NCI-H1048 (cell line): ENCODE results near the gene TMED5.
"Not testable (repeated sequence)": the region's sequence is repeated elsewhere in the genome, so short reads cannot be mapped to it uniquely, and the experiment has no call there.

Experiments
- DNase-seq: peaks from one replicate; lab custom pipeline; 2025; lab: John Stamatoyannopoulos, UW

The TMED5 gene

GRCh38 chr1:93171549-93172034 is 8.6 kb downstream of the TMED5 start:
- DNase-seq: no peak

GRCh38 chr1:93170141-93170678 is 10.0 kb downstream of the TMED5 start:
- DNase-seq: not testable (repeated sequence)

DNA sequence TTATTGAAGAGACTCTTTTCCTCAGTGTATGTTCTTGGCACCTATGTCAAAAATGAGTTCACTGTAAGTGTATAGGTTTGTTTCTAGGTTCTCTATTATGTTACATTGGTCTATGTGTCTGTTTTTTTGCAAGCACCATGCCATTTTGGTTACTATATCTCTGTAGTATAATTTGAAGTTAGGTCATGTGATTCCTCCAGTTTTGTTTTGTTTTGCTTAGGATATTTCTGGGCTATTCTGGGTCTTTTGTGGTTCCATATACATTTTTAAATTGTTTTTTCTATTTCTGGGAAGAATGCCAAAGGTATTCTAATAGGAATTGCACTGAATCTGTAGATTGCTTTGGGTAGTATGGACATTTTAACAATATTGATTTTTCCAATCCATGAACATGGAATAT is 13.2 kb downstream of the TMED5 start:
- no peak for DNase-seq

GRCh38 chr1:93165895-93166294 is 14.3 kb downstream of the TMED5 start:
- DNase-seq: not testable (repeated sequence)

- DNase-seq: no peak
Measured at GRCh38 chr1:93164816-93165215, 15.4 kb downstream of the TMED5 start.

- not testable (repeated sequence) for DNase-seq
Measured at GRCh38 chr1:93163314-93163713, 16.9 kb downstream of the TMED5 start.

DNA sequence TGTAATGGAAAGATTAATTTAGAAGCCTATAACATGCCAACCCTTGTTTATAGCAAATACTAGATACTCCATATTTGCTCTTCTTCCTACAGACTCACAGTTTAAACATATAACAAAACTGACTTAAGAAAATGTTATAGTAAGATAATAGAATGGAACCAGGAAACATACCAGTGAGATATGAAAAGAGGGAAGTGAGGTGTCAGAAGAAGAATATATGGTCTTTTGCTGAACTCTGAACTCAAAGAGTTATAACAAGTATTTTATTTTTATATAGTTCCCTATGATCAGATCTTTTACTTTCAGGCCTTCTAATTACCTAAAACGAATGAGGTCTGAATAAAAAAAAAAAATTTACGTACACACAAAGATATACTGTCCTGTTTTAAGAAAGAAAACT is 20.9 kb downstream of the TMED5 start:
- DNase-seq: no peak

DNA sequence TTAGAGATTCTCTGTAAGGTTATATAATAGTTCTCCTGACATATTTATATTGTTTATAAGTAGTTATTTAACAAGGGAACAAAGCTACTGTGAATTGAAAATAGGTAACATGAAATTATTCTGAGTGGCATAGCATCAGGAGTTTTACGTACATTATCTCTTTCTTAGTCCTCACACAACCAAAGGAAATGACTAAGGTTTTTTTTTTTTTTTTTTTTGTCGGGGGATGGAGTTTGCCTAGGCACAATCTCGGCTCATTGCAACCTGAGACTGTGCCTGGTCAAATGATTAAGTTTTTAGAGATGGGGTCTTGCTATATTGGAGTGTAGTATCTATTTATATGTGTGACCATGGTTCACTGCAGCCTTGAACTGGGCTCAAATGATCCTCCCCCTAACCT is 24.9 kb downstream of the TMED5 start:
- no peak for DNase-seq

GRCh38 chr1:93154898-93155297 is 25.3 kb downstream of the TMED5 start:
- DNase-seq: no peak

DNA sequence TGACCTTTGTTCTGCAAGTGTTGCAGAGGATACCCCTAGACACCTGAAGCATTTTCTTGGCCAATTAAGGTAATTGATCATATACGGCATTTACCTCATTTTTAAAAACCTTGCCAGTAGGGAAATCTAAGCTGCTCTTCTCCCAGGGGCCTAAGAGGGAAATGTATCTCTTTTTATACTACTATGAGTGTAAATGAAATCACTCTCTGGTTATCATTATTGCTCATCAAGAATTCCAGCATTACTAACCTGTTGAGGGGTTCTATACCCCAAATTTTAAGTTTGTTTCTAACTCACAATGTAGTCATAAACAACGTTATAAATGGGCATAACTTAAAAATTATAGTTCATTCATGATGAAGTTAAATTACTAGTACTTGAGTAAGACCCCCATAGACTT is 27.4 kb downstream of the TMED5 start:
- no peak for DNase-seq

DNA sequence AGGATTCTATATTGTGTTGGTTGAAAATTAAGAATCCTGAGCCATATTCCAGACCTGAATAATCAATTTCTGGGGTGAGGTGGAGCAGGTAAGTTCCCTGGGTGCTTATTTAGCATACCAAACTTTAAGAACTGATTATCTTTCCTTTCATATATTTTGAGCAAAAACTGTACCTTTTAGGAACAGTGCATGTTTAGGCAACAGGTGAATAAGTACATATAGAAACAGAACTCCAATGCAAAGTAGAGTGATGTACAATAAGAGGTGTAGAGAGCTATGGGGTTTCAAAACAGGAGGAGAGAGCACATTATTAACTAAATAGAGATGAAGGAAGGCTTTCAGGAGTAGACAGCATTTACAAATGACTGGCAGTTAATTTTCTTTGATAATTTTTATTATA is 28.7 kb downstream of the TMED5 start:
- DNase-seq: no peak

DNA sequence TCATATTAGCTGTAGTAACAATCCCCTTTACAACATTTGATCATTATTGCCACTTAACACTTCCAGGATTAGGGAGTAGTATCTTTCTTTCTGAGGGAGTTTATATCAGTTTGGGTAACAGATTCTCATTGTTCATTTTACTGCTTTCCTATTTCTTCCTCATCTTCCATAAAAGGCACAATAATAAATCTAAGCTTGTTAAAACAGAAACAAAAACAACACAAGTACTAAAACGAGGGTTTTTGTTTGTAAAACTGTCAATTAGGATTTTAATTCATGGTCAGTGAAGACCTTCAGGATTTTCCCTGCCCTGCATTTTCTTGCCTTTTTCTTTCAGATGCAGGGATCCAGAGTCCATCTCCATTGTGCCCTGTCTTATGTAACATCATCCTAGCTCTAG is 29.5 kb downstream of the TMED5 start:
- no peak for DNase-seq

GRCh38 chr1:93148001-93148400 is 32.2 kb downstream of the TMED5 start:
- DNase-seq: no peak

DNA sequence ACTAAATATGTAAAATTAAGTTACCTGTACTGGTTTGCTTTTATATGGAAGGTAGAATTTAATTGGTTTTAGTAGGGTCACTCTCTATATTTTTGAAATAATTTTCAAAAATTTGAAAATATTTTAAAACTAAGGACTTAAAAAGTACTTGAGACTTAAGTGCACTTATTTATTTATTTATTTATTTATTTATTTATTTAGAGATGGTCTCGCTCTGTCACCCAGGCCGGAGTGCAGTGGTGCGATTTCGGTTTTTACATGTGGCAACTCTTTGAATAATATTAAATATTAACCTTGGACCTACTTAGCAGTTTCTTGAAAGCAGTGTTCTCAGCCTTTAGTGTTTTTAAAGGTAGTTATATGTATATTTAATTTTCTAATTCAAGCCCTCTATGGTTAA is 36.4 kb downstream of the TMED5 start:
- DNase-seq: no peak

GRCh38 chr1:93143136-93143535 is 37.1 kb downstream of the TMED5 start:
- DNase-seq: no peak

- no peak for DNase-seq
Measured at GRCh38 chr1:93142161-93142560, 38.1 kb downstream of the TMED5 start.

DNA sequence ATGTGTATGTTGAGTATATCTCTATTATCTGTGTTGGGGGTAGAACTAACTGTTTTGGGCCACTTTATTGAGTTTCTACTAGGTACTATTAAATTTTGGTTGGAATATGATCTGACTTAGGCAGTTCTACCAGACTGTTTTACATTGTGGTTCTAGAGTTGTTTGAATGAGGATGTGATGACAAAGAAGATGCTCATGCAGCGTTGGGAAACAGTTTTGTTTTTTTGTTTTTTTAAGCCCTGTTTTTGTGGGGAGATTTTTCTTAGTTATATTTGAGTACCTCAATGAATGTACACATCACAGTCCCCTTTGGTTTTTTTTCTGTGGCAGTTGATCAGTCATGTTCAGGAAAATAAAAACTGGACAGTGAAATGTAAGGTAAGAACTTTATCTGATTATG is 40.1 kb downstream of the TMED5 start:
- DNase-seq: no peak

DNA sequence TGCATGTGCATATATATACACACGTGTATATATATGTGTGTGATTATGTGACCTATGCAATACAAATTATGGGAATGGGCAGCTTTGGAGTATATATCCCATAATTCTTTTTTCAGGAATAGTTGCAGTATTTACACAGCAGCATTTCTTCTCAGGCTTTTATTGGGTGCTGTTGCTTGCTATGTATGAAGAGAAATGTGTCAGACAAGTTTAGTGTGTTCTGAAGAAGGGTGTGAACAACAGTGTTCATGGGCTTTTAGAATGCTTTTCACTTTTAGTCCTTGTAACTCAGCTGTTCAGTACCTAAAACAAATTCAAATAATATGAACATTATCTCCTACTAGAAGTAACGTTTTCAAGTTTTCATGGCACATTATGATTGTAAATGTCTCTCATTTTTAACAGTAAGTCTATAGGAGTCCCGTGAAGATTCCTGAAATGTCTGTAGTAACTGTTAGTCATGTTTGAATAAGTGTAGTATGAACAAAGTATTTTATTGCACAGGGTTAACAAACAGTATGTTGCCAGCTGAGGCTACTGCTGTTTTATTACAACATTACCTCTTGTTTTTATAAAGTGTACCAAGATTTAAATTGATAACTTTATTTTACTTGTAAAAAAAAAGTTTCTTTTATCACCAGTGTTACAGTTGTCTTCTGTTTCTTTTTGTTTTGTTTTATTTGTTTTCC is 42.5 kb downstream of the TMED5 start:
- no peak for DNase-seq

GRCh38 chr1:93136445-93136844 is 43.8 kb downstream of the TMED5 start:
- no peak for DNase-seq

DNA sequence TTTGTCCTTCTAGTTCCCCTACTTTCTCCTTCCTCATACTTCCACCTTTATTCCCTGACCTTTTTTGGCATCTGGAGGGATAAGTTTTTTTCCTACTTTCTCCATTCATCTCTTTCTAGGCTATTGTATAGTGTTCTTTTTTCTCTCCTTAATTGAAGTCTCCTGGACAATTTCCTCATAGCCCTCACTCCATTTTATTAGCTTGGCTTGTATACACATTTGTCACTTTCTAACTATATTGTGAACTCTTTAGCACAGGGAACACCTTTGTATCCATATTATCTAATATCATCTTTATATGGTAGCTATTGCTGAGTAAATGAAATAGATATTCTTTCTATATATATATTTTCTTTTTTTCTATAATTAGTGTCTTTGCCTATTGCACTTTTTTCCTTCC is 47.6 kb downstream of the TMED5 start:
- DNase-seq: no peak

GRCh38 chr1:93129507-93130099 is 50.6 kb downstream of the TMED5 start:
- DNase-seq: no peak

DNA sequence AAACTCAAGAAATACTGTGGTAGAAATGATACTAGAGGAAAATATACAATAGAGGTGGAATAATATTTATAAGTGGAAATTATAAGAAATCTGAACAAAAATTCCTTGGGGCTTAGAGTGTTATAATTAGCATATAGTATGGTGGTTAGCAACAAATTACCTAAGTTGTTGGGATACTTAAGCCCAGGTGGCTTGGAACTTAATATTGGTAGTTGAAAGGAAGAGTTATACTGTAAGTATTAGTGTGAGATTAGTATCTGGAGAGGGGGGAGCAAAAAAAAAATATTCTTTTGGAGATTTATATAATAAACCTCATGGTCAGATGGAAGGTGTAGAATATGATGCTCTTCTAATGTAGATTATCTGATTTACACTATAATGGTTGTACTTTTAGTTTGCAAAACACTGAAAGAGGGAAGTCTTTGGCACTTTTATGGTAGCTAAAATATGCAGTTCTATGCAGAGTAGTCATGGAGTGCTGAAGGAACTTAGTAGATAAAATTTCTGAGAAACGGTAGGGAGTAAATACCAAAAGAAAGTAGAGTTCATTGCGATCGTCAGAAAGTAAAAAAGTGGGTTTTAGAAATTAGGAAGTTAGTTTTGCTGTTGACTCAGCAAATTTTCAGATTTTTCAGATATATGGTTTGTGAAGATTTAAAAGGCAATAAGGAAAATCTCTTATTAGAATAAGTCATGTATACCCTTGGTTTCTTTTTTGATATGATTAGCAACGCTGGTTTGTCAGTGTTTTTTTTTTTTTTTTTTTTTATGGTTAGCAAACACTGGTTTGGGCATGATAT is 55.5 kb downstream of the TMED5 start:
- DNase-seq: no peak
